Measurements from ENCODE around the gene KANK4. TPM values are rescaled to one million over a fixed set of nuclear protein-coding genes. Genes with fewer than 3 reads are reported as not detected.
"Not testable (repeated sequence)": the region's sequence is repeated elsewhere in the genome, so short reads cannot be mapped to it uniquely, and the experiment has no call there.

KANK4 gene
- polyA plus RNA-seq, 3 donors = 1.9 to 8.1 (median 2.4) TPM

GRCh38 chr1:62263006-62263813 is 56.0 kb downstream of the KANK4 start:
- no peak overlapping the region for H3K27ac ChIP-seq (ENCODE audit: low read depth, low read length)
- WGBS, 3 donors = 30 to 53% (median 49%) methylated on average over 19 of the region's 19 CpGs

GRCh38 chr1:62260688-62261087 is 58.5 kb downstream of the KANK4 start:
- 91 to 98% (median 94%) methylated on average over 3 of the region's 3 CpGs for WGBS, 3 donors

GRCh38 chr1:62259551-62259950 is 59.7 kb downstream of the KANK4 start:
- WGBS, 3 donors = 96 to 98% (median 98%) methylated on average over 4 of the region's 4 CpGs
- H3K27ac ChIP-seq (ENCODE audit: low read depth, low read length) = no peak overlapping the region

More at GRCh38 chr1:62260688-62261087, 58.5 kb downstream of the KANK4 start:
- H3K27ac ChIP-seq (ENCODE audit: low read depth, low read length) = no peak overlapping the region

GRCh38 chr1:62250126-62250726 is 69.0 kb downstream of the KANK4 start:
- 62 to 83% (median 64%) methylated on average over 10 of the region's 10 CpGs for WGBS, 3 donors
- no peak overlapping the region for H3K27ac ChIP-seq (ENCODE audit: low read depth, low read length)

GRCh38 chr1:62247391-62248168 is 71.7 kb downstream of the KANK4 start:
- 74 to 78% (median 75%) methylated on average over 14 of the region's 14 CpGs for WGBS, 3 donors
- no peak overlapping the region for H3K27ac ChIP-seq (ENCODE audit: low read depth, low read length)

- no peak overlapping the region for H3K27ac ChIP-seq (ENCODE audit: low read depth, low read length)
Measured at GRCh38 chr1:62245201-62245600, 74.0 kb downstream of the KANK4 start.

GRCh38 chr1:62244380-62244779 is 74.9 kb downstream of the KANK4 start:
- not testable (repeated sequence) for H3K27ac ChIP-seq (ENCODE audit: low read depth, low read length)
- 93 to 97% (median 95%) methylated on average over 3 of the region's 3 CpGs for WGBS, 3 donors

- H3K27ac ChIP-seq (ENCODE audit: low read depth, low read length) = no peak overlapping the region
- WGBS, 3 donors = 49 to 64% (median 61%) methylated on average over 12 of the region's 12 CpGs
Measured at GRCh38 chr1:62241371-62242131, 77.7 kb downstream of the KANK4 start.

- 61 to 79% (median 75%) methylated on average over 9 of the region's 9 CpGs for WGBS, 3 donors
Measured at GRCh38 chr1:62240651-62241370, 78.4 kb downstream of the KANK4 start.

GRCh38 chr1:62239652-62240403 is 79.4 kb downstream of the KANK4 start:
- H3K27ac ChIP-seq (ENCODE audit: low read depth, low read length) = not testable (repeated sequence)
- 97 to 99% (median 98%) methylated on average over 3 of the region's 3 CpGs for WGBS, 3 donors

More at GRCh38 chr1:62240651-62241370, 78.4 kb downstream of the KANK4 start:
- no peak overlapping the region for H3K27ac ChIP-seq (ENCODE audit: low read depth, low read length)

- WGBS, 3 donors = 93 to 96% (median 95%) methylated on average over 9 of the region's 9 CpGs
- H3K27ac ChIP-seq (ENCODE audit: low read depth, low read length) = no peak overlapping the region
Measured at GRCh38 chr1:62238507-62238906, 80.7 kb downstream of the KANK4 start.

- no peak overlapping the region for H3K27ac ChIP-seq (ENCODE audit: low read depth, low read length)
- 75 to 77% (median 75%) methylated on average over 8 of the region's 8 CpGs for WGBS, 3 donors
Measured at GRCh38 chr1:62237950-62238374, 81.3 kb downstream of the KANK4 start.

- H3K27ac ChIP-seq (ENCODE audit: low read depth, low read length) = no peak overlapping the region
- 83 to 90% (median 90%) methylated on average over 4 of the region's 4 CpGs for WGBS, 3 donors
Measured at GRCh38 chr1:62237361-62237760, 81.9 kb downstream of the KANK4 start.

GRCh38 chr1:62235576-62235975 is 83.7 kb downstream of the KANK4 start:
- H3K27ac ChIP-seq (ENCODE audit: low read depth, low read length) = no peak overlapping the region
- 88 to 92% (median 92%) methylated on average over 2 of the region's 2 CpGs for WGBS, 3 donors

GRCh38 chr1:62234688-62235087 is 84.5 kb downstream of the KANK4 start:
- H3K27ac ChIP-seq (ENCODE audit: low read depth, low read length) = no peak overlapping the region
- WGBS, 3 donors = 56 to 80% (median 73%) methylated on average over 6 of the region's 6 CpGs

- 82 to 91% (median 87%) methylated on average over 7 of the region's 7 CpGs for WGBS, 3 donors
Measured at GRCh38 chr1:62233926-62234450, 85.2 kb downstream of the KANK4 start.

GRCh38 chr1:62232871-62233278 is 86.4 kb downstream of the KANK4 start:
- H3K27ac ChIP-seq (ENCODE audit: low read depth, low read length) = no peak overlapping the region
- 57 to 79% (median 63%) methylated on average over 14 of the region's 14 CpGs for WGBS, 3 donors

More at GRCh38 chr1:62233926-62234450, 85.2 kb downstream of the KANK4 start:
- no peak overlapping the region for H3K27ac ChIP-seq (ENCODE audit: low read depth, low read length)
